ENCODE measurements around the gene CTIF.

Gene CTIF

DNA sequence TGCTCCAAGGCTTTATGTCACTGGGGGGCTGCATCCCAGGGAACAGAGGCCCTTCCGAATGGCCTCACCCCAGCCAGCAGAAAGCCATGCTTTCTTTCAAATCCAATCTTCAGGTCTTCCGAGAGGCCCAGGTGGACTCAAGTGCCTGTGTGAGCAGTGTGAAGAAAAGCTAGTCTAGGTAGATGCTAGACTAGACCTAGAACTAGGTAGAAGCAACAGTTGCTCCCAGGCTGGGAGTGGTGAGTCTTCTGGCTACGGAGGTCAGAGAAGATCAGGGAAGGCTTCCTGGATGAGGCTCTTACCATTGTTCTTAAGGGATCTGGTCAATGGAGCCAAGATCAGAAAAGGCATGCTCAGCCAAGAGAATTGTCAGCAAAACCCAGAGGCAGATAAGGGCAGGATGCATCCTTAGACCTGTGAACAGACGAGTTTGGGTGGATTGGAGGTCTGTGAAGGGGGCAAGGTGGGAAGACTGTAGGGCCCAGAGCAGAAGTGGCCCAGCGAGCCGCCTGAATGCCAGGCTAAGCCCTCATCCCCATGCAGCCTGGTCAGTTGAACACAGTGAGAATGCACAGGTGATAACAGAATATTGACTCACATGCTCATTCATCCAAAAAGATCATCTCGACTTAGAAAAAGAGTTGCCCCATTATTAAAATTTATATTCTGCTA lies 301.1 kb downstream of the CTIF start:
- TF ChIP-seq, protein P1, sequence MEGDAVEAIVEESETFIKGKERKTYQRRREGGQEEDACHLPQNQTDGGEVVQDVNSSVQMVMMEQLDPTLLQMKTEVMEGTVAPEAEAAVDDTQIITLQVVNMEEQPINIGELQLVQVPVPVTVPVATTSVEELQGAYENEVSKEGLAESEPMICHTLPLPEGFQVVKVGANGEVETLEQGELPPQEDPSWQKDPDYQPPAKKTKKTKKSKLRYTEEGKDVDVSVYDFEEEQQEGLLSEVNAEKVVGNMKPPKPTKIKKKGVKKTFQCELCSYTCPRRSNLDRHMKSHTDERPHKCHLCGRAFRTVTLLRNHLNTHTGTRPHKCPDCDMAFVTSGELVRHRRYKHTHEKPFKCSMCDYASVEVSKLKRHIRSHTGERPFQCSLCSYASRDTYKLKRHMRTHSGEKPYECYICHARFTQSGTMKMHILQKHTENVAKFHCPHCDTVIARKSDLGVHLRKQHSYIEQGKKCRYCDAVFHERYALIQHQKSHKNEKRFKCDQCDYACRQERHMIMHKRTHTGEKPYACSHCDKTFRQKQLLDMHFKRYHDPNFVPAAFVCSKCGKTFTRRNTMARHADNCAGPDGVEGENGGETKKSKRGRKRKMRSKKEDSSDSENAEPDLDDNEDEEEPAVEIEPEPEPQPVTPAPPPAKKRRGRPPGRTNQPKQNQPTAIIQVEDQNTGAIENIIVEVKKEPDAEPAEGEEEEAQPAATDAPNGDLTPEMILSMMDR (IDR thresholded peaks at IDR 0.05), result no peak
- Mint-ChIP-seq H3K27ac (no peak overlapping the region), H3K36me3 (ENCODE audit: low read depth) (no peaks in the 10 kb centered on the region), H3K9me3 (no peaks in the 10 kb centered on the region), H3K4me1 (peaks cover 90% of the 10 kb centered on the region), H3K4me3 (no peak overlapping the region), H3K27me3 (ENCODE audit: low read depth, poor library complexity) (peaks cover 8% of the 10 kb centered on the region)
- DNase-seq, result no peak

DNA sequence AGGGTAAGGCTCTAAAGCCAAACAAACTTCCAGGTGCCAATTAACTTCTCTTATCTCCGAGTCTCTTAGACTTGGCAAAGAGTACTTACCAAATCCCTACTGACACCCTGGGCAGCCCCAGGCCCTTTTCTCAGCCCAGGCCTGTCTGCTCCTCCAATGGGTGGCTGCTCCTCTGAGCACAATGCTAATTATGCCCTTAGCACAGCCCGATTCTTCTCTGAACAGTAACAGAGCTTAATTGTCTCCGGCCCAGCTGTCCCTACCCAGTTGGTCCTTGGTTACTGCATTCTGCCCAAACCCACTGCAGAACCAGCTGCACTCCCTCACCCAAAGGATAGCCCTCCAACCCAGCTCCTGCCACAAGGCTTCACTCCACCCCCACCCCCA lies 301.7 kb downstream of the CTIF start:
- peaks cover 8% of the 10 kb centered on the region for H3K27me3 Mint-ChIP-seq (ENCODE audit: low read depth, poor library complexity)
- TF ChIP-seq, protein P1 (IDR thresholded peaks at IDR 0.05), result no peak
- peaks cover 2% of the 10 kb centered on the region for H3K36me3 Mint-ChIP-seq (ENCODE audit: low read depth)
- H3K27ac Mint-ChIP-seq, result no peak overlapping the region
- H3K4me3 Mint-ChIP-seq, result no peak overlapping the region
- H3K9me3 Mint-ChIP-seq, result no peaks in the 10 kb centered on the region
- no peak for DNase-seq
- peaks cover 90% of the 10 kb centered on the region for H3K4me1 Mint-ChIP-seq

DNA sequence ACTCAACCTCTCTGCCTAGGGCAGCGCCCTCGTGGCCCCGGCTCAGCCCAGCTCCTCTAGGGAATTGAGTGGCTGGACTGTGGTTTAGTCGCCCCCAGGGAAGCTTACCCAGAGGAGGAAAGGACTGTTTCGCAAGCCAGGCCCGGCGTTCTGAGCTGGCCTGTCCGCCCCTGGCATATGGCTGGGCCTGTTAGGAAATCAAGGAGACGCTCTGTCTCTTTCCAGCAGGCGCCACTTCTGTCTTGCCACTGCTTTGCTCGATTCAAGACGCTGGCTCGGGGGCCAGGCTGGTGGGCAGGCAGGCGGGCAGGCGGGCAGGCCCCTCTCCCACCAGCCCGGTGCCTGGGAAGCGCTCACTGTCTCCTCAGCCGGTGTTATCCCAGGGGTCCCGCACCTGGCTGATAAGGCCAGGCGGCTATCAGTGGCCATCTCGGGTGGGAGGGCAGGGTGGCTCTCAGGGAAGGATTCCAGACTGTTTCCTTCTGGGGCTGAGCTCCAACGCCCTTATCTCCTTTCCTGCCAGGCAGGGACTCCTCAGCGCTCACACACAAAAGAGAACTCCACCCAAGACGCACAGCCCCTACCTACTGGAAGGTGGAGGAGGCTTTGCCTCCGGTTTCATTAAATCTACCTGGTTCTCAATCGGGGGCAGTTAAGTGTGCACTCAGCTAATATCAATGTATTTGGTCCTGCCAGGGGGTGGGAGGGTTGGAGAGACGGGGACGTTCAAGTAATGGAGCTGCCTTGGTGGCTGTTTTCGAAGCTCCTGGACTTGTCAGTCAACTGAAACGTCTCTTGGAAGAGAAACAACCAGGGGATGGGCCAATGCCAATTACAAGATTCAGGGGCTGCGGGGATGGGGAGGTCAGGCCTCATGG lies 302.8 kb downstream of the CTIF start:
- no peak for DNase-seq
- H3K27me3 Mint-ChIP-seq (ENCODE audit: low read depth, poor library complexity), result peaks cover 8% of the 10 kb centered on the region
- H3K9me3 Mint-ChIP-seq, result no peaks in the 10 kb centered on the region
- H3K27ac Mint-ChIP-seq, result peak overlapping the region; percentile 96
- peaks cover 87% of the 10 kb centered on the region for H3K4me1 Mint-ChIP-seq
- H3K36me3 Mint-ChIP-seq (ENCODE audit: low read depth), result peaks cover 13% of the 10 kb centered on the region
- TF ChIP-seq, protein P1 (IDR thresholded peaks at IDR 0.05), result no peak
- peak overlapping the region; percentile 63 for H3K4me3 Mint-ChIP-seq

DNA sequence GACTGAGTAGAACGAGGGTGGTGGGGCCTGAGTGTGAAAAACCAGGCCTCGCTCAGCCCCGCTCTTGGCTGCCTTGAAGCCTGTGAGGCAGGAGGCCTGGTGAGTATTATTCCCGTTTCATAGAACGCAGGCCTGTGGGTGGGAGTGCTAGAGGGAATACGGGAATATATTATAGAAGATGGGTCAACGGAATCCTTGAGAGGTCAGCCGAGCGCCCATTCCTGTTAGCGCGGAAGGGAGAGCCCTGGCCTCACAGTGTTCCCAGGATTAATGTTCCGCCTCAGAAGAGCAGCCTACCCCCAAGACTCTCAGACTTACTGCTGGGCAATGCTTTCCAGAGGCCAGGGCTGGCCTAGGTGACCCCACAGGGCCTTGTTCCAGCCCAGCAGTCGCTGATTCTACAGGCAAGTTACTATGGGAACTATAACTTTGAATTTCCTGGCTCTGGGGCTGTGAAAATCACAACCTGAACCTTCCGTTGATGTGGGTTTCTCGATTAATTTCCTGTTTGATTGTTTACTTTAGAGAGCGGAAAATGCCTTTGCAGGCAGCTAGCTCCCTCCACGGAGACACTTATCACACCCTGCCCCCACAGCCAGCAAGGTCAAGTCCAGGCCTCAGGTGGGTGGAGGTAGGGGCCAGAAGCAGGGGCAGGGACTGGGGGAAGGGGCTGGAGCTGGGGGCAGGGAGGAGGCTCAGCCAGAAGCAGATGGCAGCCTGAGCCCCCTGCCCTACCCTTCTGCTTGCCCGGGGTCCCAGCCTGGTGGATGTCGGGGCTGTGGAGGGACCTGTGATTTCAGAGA lies 303.6 kb downstream of the CTIF start:
- DNase-seq, result peak; percentile 54
- peak overlapping the region; percentile 63 for H3K4me3 Mint-ChIP-seq
- H3K27ac Mint-ChIP-seq, result peak overlapping the region; percentile 96
- H3K4me1 Mint-ChIP-seq, result peaks cover 88% of the 10 kb centered on the region
- peaks cover 8% of the 10 kb centered on the region for H3K27me3 Mint-ChIP-seq (ENCODE audit: low read depth, poor library complexity)
- TF ChIP-seq, protein P1 (IDR thresholded peaks at IDR 0.05), result no peak
- H3K9me3 Mint-ChIP-seq, result no peaks in the 10 kb centered on the region
- H3K36me3 Mint-ChIP-seq (ENCODE audit: low read depth), result peaks cover 16% of the 10 kb centered on the region

DNA sequence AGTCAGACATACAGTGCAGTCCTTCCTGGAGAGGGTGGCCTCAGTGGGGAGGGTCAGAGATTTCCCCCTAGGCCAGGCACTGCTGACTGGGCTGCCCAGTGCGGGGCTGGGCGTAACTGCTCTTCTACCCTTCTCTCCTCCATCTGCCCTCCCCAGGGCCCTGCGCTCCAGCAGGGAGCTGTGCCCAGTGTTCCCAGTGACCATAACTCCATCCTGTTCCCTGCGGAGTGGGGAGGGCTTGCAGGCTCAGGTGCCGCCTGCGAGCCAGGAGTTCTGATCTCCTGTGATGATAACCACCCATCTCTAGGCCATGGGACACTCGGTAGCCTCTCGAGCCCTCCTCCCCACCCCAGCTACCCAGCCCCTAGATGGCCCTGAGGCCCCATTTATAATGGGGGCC lies 304.3 kb downstream of the CTIF start:
- TF ChIP-seq, protein P1 (IDR thresholded peaks at IDR 0.05), result no peak
- peaks cover 8% of the 10 kb centered on the region for H3K27me3 Mint-ChIP-seq (ENCODE audit: low read depth, poor library complexity)
- H3K27ac Mint-ChIP-seq, result peak overlapping the region; percentile 60
- DNase-seq, result no peak
- H3K9me3 Mint-ChIP-seq, result no peaks in the 10 kb centered on the region
- peaks cover 16% of the 10 kb centered on the region for H3K36me3 Mint-ChIP-seq (ENCODE audit: low read depth)
- peaks cover 88% of the 10 kb centered on the region for H3K4me1 Mint-ChIP-seq
- no peak overlapping the region for H3K4me3 Mint-ChIP-seq
